Spleen (tissue), 11 donors: ENCODE data around the gene TDO2. TPM values are rescaled to one million over a fixed set of nuclear protein-coding genes. Genes with fewer than 3 reads are reported as not detected.

ENCODE experiments used
- DNase-seq: peaks from one replicate; pipeline ENCODE4 v3.0.0-alpha.2; 2020
- H3K27ac ChIP-seq, 8 donors: fragments of 200-600 bp; sonication (generic) in 7 of 8; 1 replicate in 4 of 8; 2 replicates in 4 of 8; pipeline versions ENCODE4 v1.5.0 to v1.8.0; 2016 to 2021; ENCODE audit warnings: inconsistent platforms in 4 of 8, mild to moderate bottlenecking in 4 of 8, moderate library complexity in 1 of 8
- H3K27me3 ChIP-seq, 7 donors: fragments of 200-600 bp; sonication (generic) in 6 of 7; replicated peaks in 1 of 7; 1 replicate in 4 of 7; 2 replicates in 3 of 7; pipeline versions ENCODE4 v1.5.0 to v1.8.0; 2016 to 2021; ENCODE audit warnings: inconsistent platforms in 3 of 7, mild to moderate bottlenecking in 1 of 7
- H3K36me3 ChIP-seq, 6 donors: fragments of 200-600 bp; sonication (generic) in 5 of 6; 1 replicate in 4 of 6; 2 replicates in 2 of 6; pipeline versions ENCODE4 v1.5.0 to v1.8.0; 2016 to 2021; ENCODE audit warnings: inconsistent platforms in 2 of 6
- H3K4me1 ChIP-seq, 6 donors: fragments of 200-600 bp; sonication (generic) in 5 of 6; 1 replicate in 3 of 6; 2 replicates in 3 of 6; pipeline versions ENCODE4 v1.5.0 to v1.8.0; 2016 to 2021; ENCODE audit warnings: inconsistent platforms in 3 of 6
- H3K4me3 ChIP-seq, 8 donors: fragments of 200-600 bp; sonication (generic) in 7 of 8; 1 replicate in 4 of 8; 2 replicates in 4 of 8; pipeline versions ENCODE4 v1.5.0 to v1.8.0; 2016 to 2021; ENCODE audit warnings: inconsistent platforms in 4 of 8, mild to moderate bottlenecking in 4 of 8, moderate library complexity in 2 of 8
- H3K9me3 ChIP-seq, 8 donors: fragments of 200-600 bp; sonication (generic) in 7 of 8; 1 replicate in 4 of 8; 2 replicates in 4 of 8; pipeline versions ENCODE4 v1.5.0 to v1.8.0; 2016 to 2021; ENCODE audit warnings: inconsistent platforms in 4 of 8
- CTCF ChIP-seq, 11 experiments: fragments of 200-600 bp in 7 of 11; fragments of 450-650 bp in 4 of 11; sonication (generic) in 4 of 11; IDR thresholded peaks in 8 of 11; conservative IDR thresholded peaks in 3 of 11; 1 replicate in 7 of 11; 2 replicates in 4 of 11; pipeline versions ENCODE4 v1.4.0 to v1.8.0; 2016 to 2021; ENCODE audit warnings: antibody characterized with exemption in 11 of 11, inconsistent platforms in 4 of 11, mild to moderate bottlenecking in 1 of 11
- POLR2A ChIP-seq, 3 donors: fragments of 450-650 bp; IDR thresholded peaks; one replicate each; pipeline ENCODE4 v1.5.1; 2017; ENCODE audit warnings: antibody characterized with exemption in 3 of 3, mild to moderate bottlenecking in 1 of 3
- POLR2AphosphoS5 ChIP-seq, 3 donors: sonication (generic); formaldehyde crosslinking; IDR thresholded peaks; one replicate each; pipeline ENCODE4 v1.5.1; 2017; ENCODE audit warnings: antibody characterized with exemption in 3 of 3
- WGBS, 5 donors: extraction: QIAGEN DNeasy Blood & Tissue Kit in 3 of 5; methylation state at CpG; one replicate each; pipeline versions ENCODE4 v1.1.5 to v1.1.7; 2013 to 2018; 5-methylcytosine and 5-hydroxymethylcytosine counted together
- intact Hi-C: fragments of 100-400 bp; cut with DNase I; formaldehyde crosslinking; loops from one replicate; pipeline ENCODE4 v1.15.0; 2023; ENCODE audit warnings: low total_unique reads
- polyA plus RNA-seq, 3 donors: library from polyadenylated mRNA; stranded (reverse); fragments of 200-250 nt; gene quantifications; one replicate each; pipeline ENCODE4 v1.2.1, GENCODE V29; 2013
- total RNA-seq, 7 donors: library from RNA; depleted of rRNA in 3 of 7; stranded (reverse); fragments of >200 nt in 3 of 7; fragmentation: NEBNext Ultra II Directional in 4 of 7; extraction: Animal tissue kit (Norgen Biotek cat#: 25700) in 4 of 7; gene quantifications; one replicate each; pipeline versions ENCODE4 v1.1.0 to v1.2.1, GENCODE V29; 2016 to 2021
- donor health status: healthy with polysubstance abuse.
- donor health status: DM: no; HTN: no; CAD: no; lungs with moderate emphysema.
- donor health status: DM: no; HTN: no; CAD: no.
- donor health status: Bipolar disorder and iron deficiency.
- donor health status: healthy.
- donor health status: DM: no; HTN: no; CAD: no.
- donor health status: DM: yes; HTN: yes; CAD: no.

The TDO2 gene
- total and polyA plus RNA-seq, 10 donors, result 0.37 to 3.6 (median 1.8) TPM

GRCh38 chr4:155875878-155876277, 27.6 kb upstream of the TDO2 start:
- no peak for TF ChIP-seq POLR2AphosphoS5 (IDR thresholded peaks at IDR 0.05)
- TF ChIP-seq POLR2A (IDR thresholded peaks at IDR 0.05), result no peak
- no peak for TF ChIP-seq CTCF (IDR thresholded peaks at IDR 0.05 in 8 of 11, conservative IDR thresholded peaks at IDR 0.05 in 3 of 11)
- Histone ChIP-seq H3K4me3 (no peak overlapping the region), H3K27ac (no peak overlapping the region), H3K36me3 (no peaks in the 10 kb centered on the region), H3K9me3 (peaks cover 0 to 38% (median 17%) of the 10 kb centered on the region in 8 donors), H3K27me3 (no peaks in the 10 kb centered on the region), H3K4me1 (no peaks in the 10 kb centered on the region)
- no peak for DNase-seq
- intact Hi-C loops, result no loop called here
- 84 to 98% (median 87%) methylated on average over 1 of the region's 1 CpG for WGBS, 5 donors

- 75 to 86% (median 83%) methylated on average over 4 of the region's 4 CpGs for WGBS, 5 donors
- Histone ChIP-seq H3K36me3 (no peaks in the 10 kb centered on the region), H3K4me3 (no peak overlapping the region), H3K27me3 (no peaks in the 10 kb centered on the region), H3K9me3 (peaks cover 0 to 38% (median 17%) of the 10 kb centered on the region in 8 donors), H3K4me1 (no peaks in the 10 kb centered on the region), H3K27ac (peak overlapping the region in 3 of 8 donors; percentile 5 to 62 (median 30))
- TF ChIP-seq POLR2AphosphoS5 (IDR thresholded peaks at IDR 0.05), result no peak
- no peak for TF ChIP-seq CTCF (IDR thresholded peaks at IDR 0.05 in 8 of 11, conservative IDR thresholded peaks at IDR 0.05 in 3 of 11)
- no peak for TF ChIP-seq POLR2A (IDR thresholded peaks at IDR 0.05)
- intact Hi-C loops, result no loop called here
- no peak for DNase-seq
Measured at GRCh38 chr4:155877971-155878370, 25.5 kb upstream of the TDO2 start.

GRCh38 chr4:155878611-155879010, 24.9 kb upstream of the TDO2 start:
- no peak overlapping the region for H3K4me3 ChIP-seq
- H3K36me3 ChIP-seq, result no peaks in the 10 kb centered on the region
- intact Hi-C loops, result no loop called here
- peak overlapping the region in 2 of 8 donors; percentile 5 to 62 for H3K27ac ChIP-seq
- no peaks in the 10 kb centered on the region for H3K27me3 ChIP-seq
- TF ChIP-seq CTCF (IDR thresholded peaks at IDR 0.05 in 8 of 11, conservative IDR thresholded peaks at IDR 0.05 in 3 of 11) (no peak), POLR2AphosphoS5 (IDR thresholded peaks at IDR 0.05) (no peak), POLR2A (IDR thresholded peaks at IDR 0.05) (no peak)
- WGBS, 5 donors, result 27 to 40% (median 34%) methylated on average over 2 of the region's 2 CpGs
- DNase-seq, result no peak
- peaks cover 0 to 36% (median 17%) of the 10 kb centered on the region in 8 donors for H3K9me3 ChIP-seq
- no peaks in the 10 kb centered on the region for H3K4me1 ChIP-seq

- intact Hi-C loops, result no loop called here
- H3K4me1 ChIP-seq, result no peaks in the 10 kb centered on the region
- H3K4me3 ChIP-seq, result no peak overlapping the region
- TF ChIP-seq POLR2A (IDR thresholded peaks at IDR 0.05) (no peak), POLR2AphosphoS5 (IDR thresholded peaks at IDR 0.05) (no peak), CTCF (IDR thresholded peaks at IDR 0.05 in 8 of 11, conservative IDR thresholded peaks at IDR 0.05 in 3 of 11) (no peak)
- no peaks in the 10 kb centered on the region for H3K36me3 ChIP-seq
- no peak overlapping the region for H3K27ac ChIP-seq
- H3K27me3 ChIP-seq, result no peaks in the 10 kb centered on the region
- no peak for DNase-seq
- H3K9me3 ChIP-seq, result peaks cover 0 to 25% (median 14%) of the 10 kb centered on the region in 8 donors
Measured at GRCh38 chr4:155879767-155880166, 23.7 kb upstream of the TDO2 start.
